ENCODE results near the gene KCNQ5. TPM values are rescaled to one million over a fixed set of nuclear protein-coding genes. Genes with fewer than 3 reads are reported as not detected.

KCNQ5 gene
- total RNA-seq, 1 experiment from 2014 or later: not detected

- H3K79me2 ChIP-seq (ENCODE audit: insufficient read depth, low read length): no peaks in the 10 kb centered on the region
- no peak overlapping the region for H3K4me3 ChIP-seq (replicated peaks in 1 of 2; ENCODE audit: low read depth in 1 of 2, low read length in 2 of 2)
- no TSS peak for BruUV-seq (replicated peaks)
- no peak overlapping the region for H3K4me2 ChIP-seq (ENCODE audit: low read length)
- H2AFZ ChIP-seq (ENCODE audit: low read depth, low read length, poor library complexity, severe bottlenecking): no peak overlapping the region
- no peak for TF ChIP-seq POLR2A (IDR thresholded peaks at IDR 0.05; ENCODE audit: borderline replicate concordance, extremely low read depth, insufficient read depth, insufficient read length)
- no peak for TF ChIP-seq ATF3 (IDR thresholded peaks at IDR 0.05)
- TF ChIP-seq EZH2phosphoT487 (IDR thresholded peaks at IDR 0.05; ENCODE audit: borderline replicate concordance): no peak
- no peak for TF ChIP-seq CTCF (IDR thresholded peaks at IDR 0.05 in 2 of 3, conservative IDR thresholded peaks at IDR 0.05 in 1 of 3; ENCODE audit: borderline replicate concordance in 1 of 3, insufficient read depth in 1 of 3, low read depth in 2 of 3, low read length in 2 of 3)
- no peak for TF ChIP-seq FOSL1 (IDR thresholded peaks at IDR 0.05; ENCODE audit: low read depth)
- no peak for TF ChIP-seq ZBTB33 (IDR thresholded peaks at IDR 0.05; ENCODE audit: extremely low read depth, insufficient replicate concordance, low read length)
- no peak for TF ChIP-seq YY1 (IDR thresholded peaks at IDR 0.05; ENCODE audit: extremely low read depth, insufficient replicate concordance, low read depth, low read length)
- no peak for TF ChIP-seq EGR1 (IDR thresholded peaks at IDR 0.05; ENCODE audit: low read depth)
- no peak for TF ChIP-seq JUND (IDR thresholded peaks at IDR 0.05)
- DNase-seq (ENCODE audit: low read depth, low spot score): no peak
- CTCF ChIA-PET: no interaction called here
- no peak overlapping the region for H3K27ac ChIP-seq (ENCODE audit: low read depth, low read length)
- RAD21 ChIA-PET (ENCODE audit: low non-redundant PET in 1 of 2, low total read pairs in 2 of 2, uncharacterized antibody in 2 of 2, unreplicated experiment in 2 of 2): no interaction called here
- H3K9me3 ChIP-seq (ENCODE audit: control insufficient read depth in 1 of 2, insufficient read depth in 1 of 2, low read depth in 1 of 2, low read length in 2 of 2): no peaks in the 10 kb centered on the region
- no peak for ATAC-seq
- no peaks in the 10 kb centered on the region for H4K20me1 ChIP-seq (ENCODE audit: insufficient read depth)
- no peaks in the 10 kb centered on the region for H3K4me1 ChIP-seq (ENCODE audit: control insufficient read depth in 1 of 2, insufficient read depth in 2 of 2, low read length in 2 of 2)
- POLR2A ChIA-PET: no interaction called here
- intact Hi-C loops (cut with micrococcal nuclease): no loop called here
- no peaks in the 10 kb centered on the region for H3K36me3 ChIP-seq (ENCODE audit: control insufficient read depth in 1 of 2, insufficient read depth in 2 of 2, low read length in 2 of 2)
- H3K9ac ChIP-seq (ENCODE audit: low read length): no peak overlapping the region
- H3K27me3 ChIP-seq (ENCODE audit: insufficient read depth, low read length): peaks cover 28% of the 10 kb centered on the region
- H3K9me2 ChIP-seq (ENCODE audit: insufficient read depth): no peaks in the 10 kb centered on the region
Measured at GRCh38 chr6:72651967-72652956, 30.4 kb downstream of the KCNQ5 start.

Data from HCT116 (cell line).